Hematopoietic multipotent progenitor cell treated with erythropoietin and hydrocortisone succinate and interleukin-3 and kit ligand, for 6 days (in vitro differentiated cells): ENCODE data around the gene FAM111A.
"Not testable (repeated sequence)": the region's sequence is repeated elsewhere in the genome, so short reads cannot be mapped to it uniquely, and the experiment has no call there.

Experiments
- DNase-seq: peaks from one replicate; pipeline ENCODE4 v3.0.0-alpha.2; 2015

FAM111A gene, protein sequence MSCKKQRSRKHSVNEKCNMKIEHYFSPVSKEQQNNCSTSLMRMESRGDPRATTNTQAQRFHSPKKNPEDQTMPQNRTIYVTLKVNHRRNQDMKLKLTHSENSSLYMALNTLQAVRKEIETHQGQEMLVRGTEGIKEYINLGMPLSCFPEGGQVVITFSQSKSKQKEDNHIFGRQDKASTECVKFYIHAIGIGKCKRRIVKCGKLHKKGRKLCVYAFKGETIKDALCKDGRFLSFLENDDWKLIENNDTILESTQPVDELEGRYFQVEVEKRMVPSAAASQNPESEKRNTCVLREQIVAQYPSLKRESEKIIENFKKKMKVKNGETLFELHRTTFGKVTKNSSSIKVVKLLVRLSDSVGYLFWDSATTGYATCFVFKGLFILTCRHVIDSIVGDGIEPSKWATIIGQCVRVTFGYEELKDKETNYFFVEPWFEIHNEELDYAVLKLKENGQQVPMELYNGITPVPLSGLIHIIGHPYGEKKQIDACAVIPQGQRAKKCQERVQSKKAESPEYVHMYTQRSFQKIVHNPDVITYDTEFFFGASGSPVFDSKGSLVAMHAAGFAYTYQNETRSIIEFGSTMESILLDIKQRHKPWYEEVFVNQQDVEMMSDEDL

DNA sequence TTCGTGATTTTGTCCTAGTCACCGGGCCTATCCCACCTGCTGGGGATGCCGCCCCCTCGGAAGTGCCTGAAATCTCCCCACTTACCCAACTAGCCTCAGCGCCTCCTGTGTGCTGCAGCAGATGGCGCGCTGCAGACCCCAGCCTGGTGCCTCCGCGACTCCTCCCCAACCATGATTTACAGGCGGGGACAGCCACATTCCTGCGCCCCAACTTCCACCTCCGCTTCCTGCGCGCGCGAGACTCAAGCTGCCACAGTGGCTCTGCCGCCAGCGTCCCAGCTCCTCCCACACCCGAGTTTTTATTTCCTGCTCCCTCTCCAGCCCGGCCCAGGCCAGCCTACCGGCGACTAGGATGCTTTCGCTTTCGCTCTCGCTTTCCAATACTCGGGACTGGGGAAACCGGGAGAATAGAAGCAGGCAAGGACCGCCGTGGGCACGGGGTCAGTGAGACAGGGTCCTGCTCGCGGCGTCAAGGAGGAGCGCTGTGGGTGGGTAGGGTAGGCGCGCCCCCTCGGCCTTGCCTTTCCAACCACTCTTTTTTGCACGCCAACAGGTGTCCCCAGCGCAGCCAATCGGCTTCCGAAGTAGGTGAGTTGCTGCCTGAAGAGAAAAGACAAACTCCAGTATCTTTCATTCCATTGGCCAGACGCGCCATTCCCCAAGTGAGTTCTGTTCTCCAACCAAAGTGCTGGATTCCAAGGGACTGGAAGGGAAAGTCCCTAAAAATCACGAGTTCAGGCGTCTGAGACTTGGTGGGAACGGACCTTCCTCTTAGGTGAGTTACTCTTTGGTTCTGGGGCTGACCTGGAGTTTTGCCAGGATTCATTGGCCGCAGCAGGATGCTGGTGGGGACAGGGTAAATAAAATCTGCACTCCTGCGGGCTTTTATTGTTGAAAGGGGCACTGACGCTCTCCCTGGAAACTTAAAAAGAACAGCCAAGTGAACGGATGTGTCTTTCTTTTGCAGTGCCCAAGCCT lies at the start of gene FAM111A:
Gene FAM111A, plus strand, starts transcription at position 327 of the 978 bp plus-strand sequence. CDS start 6,017 bp downstream, outside the sequence.
- peak; percentile 90 for DNase-seq

GRCh38 chr11:59093576-59093975 lies 49.1 kb upstream of the FAM111A start:
- DNase-seq: not testable (repeated sequence)

GRCh38 chr11:59095225-59095624 lies 47.4 kb upstream of the FAM111A start:
- not testable (repeated sequence) for DNase-seq

- DNase-seq: not testable (repeated sequence)
Measured at GRCh38 chr11:59095972-59096575, 46.6 kb upstream of the FAM111A start.

GRCh38 chr11:59097113-59097708 lies 45.4 kb upstream of the FAM111A start:
- DNase-seq: peak; percentile 78

GRCh38 chr11:59097938-59098337 lies 44.7 kb upstream of the FAM111A start:
- DNase-seq: not testable (repeated sequence)

- peak; percentile 89 for DNase-seq
Measured at GRCh38 chr11:59102259-59102765, 40.3 kb upstream of the FAM111A start.

DNA sequence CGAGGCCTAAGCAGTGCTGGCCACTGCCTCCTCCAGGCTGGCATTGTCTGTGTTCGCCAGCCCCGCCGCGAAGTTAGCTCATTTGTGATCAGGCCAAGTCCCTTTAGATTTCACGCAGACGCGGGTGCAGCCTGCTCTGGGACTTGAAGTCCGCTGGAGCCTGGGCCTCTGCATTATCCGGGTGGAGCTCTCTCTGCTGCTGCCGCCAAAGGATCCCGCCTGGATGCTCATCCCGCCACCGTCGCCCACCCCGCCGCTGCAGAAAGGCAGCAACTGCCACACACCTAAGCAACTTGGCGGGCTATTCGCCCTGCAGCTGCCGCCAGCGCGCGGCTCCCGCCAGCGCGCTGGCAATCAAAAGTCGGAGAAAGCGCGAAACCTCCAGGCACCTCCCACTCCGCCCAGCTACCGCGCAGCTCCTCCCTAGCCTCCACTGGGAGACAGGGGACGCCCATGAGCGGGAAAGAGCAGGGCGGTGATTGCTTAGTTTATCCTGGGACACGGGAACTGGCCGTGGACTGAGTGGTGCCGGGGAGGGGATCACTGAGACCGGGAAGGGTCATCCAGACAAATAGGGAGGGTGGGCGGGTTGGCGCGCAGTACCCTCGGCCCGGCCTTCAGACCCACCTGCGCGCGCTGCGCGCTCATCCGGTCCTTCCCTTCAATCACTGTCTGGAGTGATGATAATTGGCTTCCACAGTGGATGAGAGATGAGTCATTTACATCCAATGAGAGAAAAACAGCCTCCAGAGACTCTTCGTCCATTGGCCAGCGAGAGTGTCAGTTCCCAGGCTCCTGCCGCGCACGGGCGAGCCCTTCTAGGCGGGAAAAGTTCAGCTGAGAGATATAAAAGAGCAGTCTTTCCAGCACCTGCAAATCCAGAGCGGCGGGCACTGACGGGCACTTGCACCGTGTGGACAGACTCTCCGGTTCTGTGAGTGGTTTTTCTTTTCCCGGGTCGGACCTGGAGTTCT lies 36.0 kb upstream of the FAM111A start, which contains the start of gene FAM111B:
Gene FAM111B, plus strand, starts transcription at position 875 of the 974 bp plus-strand sequence. CDS start 2,389 bp downstream, outside the sequence.
- peak; percentile 90 for DNase-seq

- DNase-seq: not testable (repeated sequence)
Measured at GRCh38 chr11:59107721-59108120, 34.9 kb upstream of the FAM111A start.

DNA sequence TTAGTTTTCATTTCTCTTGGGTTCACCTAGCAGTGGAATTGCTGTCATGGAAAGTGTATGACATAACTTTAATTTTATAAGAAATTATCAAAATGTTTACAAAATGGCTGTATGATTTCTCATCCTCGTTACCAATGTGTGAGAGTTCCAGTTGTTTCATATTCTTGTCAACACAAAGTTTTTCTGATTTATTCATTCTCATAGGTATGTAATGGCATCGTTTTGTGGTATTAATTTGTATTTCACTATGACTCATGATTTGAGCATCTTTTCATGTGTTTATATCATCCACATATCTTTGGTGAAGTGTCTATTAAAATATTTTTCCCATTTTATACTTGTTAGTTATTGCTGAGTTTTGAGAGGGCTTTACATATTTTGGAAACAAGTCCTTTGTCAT lies 30.2 kb upstream of the FAM111A start:
- no peak for DNase-seq

GRCh38 chr11:59114344-59114743 lies 28.3 kb upstream of the FAM111A start:
- no peak for DNase-seq

GRCh38 chr11:59115553-59115952 lies 27.1 kb upstream of the FAM111A start:
- DNase-seq: no peak

DNA sequence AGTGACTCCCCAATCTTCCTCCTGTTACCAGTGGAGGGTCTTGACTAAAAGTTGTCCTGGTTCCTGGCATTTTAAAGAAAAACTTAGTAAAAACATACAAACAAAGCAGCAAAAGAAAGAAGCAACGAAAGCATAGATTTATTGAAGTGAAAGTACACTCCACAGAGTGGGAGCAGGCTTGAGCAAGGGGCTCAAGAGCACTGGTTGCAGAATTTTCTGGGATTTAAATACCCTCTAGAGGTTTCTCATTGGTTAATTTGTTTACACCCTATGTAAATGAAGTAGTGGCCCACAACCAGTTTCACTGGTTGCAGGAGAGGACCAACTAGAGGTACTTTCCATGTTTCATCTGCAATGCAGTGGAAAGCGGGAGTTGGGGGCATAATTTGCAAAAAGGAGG lies 24.9 kb upstream of the FAM111A start:
- no peak for DNase-seq

DNA sequence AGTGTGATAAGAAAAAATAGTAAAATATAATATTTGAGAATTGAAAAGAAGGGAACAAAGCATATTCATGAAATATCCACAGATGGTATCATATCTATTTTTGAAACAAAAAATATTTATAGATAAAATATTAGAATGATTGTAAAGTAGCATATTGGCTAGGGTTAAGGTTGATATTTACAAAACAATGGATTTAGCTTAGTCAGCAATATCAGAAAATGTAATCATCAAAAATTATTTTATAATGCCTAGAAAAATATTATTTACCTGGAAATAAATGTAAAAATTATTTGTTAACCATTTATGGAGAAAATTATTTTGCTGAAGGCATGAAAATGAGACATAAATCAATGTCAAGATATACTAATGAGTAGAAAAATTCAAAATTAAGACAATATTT lies 22.8 kb upstream of the FAM111A start:
- no peak for DNase-seq

GRCh38 chr11:59135648-59136461 lies 6.8 kb upstream of the FAM111A start:
- peak; percentile 90 for DNase-seq

- DNase-seq: peak; percentile 72
Measured at GRCh38 chr11:59136551-59136950, 6.1 kb upstream of the FAM111A start.

DNA sequence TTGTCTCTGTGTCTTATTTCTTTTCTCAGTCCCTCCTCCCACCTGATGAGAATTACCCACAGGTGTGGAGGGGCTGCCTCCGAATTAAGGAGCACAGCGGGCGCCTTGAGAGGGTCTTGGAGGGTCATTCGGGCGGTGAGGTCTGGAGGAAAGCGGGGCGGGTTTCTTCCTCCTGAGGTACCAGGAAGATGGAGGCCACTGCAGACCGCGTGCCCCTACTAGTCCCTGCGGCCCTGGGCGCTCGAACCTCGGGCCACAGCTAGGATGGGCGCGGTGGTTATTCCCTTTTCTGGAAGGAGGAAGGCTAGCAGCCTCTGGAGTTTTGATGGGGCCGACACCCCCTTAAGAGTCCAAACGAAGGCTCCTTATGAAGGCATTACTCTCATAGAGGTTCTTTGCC lies 5.5 kb upstream of the FAM111A start:
- DNase-seq: no peak

- no peak for DNase-seq
Measured at GRCh38 chr11:59138643-59139042, 4.0 kb upstream of the FAM111A start.

DNA sequence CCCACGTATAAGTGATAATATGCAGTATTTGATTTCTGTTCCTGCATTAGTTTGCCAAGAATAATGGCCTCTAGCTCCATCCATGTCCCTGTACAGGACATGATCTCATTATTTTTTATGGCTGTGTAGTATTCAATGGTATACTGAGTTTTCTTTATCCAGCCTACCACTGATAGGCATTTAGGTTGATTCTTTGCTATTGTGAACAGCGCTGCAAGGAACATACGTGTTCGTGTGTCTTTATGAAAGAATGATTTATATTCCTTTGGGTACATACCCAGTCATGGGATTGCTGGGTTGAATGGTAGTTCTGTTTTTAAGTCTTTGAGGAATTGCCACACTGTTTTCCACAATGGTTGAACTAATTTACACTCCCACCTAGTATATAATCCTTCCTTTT lies 1.5 kb upstream of the FAM111A start:
- no peak for DNase-seq
